ENCODE data around the gene SCG3.
"Not testable (repeated sequence)": the region's sequence is repeated elsewhere in the genome, so short reads cannot be mapped to it uniquely, and the experiment has no call there.

Gene SCG3

GRCh38 chr15:51681303-51681963, at the start of gene SCG3:
TSS of gene SCG3 (plus strand) at chr15:51681503. CDS start at chr15:51681756, 253 bp downstream.
- ChIA-PET CTCF (interaction anchor here (0.6 to 0.7 kb wide), 3 partner anchors 133 to 1536 kb away, joined by 3 to 4 read pairs (median 4); no protein-coding TSS in a partner anchor), POLR2A (ENCODE audit: low non-redundant PET) (no interaction called here)
- peak; percentile 67 for DNase-seq (ENCODE audit: low spot score)
- H3K27ac ChIP-seq, result no peak within 1 kb of the TSS
- TF ChIP-seq CTCF (conservative IDR thresholded peaks at IDR 0.05; ENCODE audit: low read depth), result no peak

- no peak for TF ChIP-seq CTCF (conservative IDR thresholded peaks at IDR 0.05; ENCODE audit: low read depth)
These were observed 46.6 kb upstream of the SCG3 start for GRCh38 chr15:51634591-51635198.

DNA sequence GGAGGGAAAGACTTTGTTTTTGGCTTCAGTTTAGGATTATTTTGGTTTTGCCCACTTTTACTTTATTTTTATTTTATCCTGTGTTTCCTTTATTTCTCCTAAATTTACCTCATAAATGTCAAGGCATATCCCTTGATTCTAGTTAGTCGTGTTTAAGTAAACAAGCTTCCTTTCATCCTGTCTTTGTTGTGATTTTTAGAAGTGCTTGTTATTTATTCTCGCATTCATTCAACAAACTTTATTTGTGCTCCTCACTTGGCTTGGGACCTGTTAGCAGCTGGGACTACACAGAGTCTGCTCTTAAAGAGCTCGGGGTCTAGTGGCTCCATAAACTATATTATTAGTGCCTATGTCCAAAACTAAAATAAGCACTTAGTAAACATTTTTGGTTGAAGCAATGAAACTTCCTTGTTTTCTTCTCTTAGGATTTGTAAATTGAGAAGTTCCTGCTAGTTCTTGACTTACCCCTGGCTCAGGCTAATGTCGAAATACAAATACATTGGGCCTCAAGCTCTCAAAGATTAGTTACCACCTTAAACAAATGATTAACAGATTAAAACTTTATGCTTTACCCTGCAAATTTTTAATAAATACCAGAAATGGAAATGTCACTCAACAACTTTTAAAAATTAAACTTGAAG, 39.7 kb upstream of the SCG3 start:
- POLR2A ChIA-PET (ENCODE audit: low non-redundant PET), result no interaction called here
- CTCF ChIA-PET, result interaction anchor here (1.0 to 1.3 kb wide), 2 partner anchors 9 to 136 kb away, joined by 3 to 6 read pairs; no protein-coding TSS in a partner anchor
- no peak for DNase-seq (ENCODE audit: low spot score)
- TF ChIP-seq CTCF (conservative IDR thresholded peaks at IDR 0.05; ENCODE audit: low read depth), result no peak
- H3K27ac ChIP-seq, result no peak overlapping the region

More at GRCh38 chr15:51634591-51635198, 46.6 kb upstream of the SCG3 start:
- no peak overlapping the region for H3K27ac ChIP-seq
- no peak for DNase-seq (ENCODE audit: low spot score)
- ChIA-PET CTCF (no interaction called here), POLR2A (ENCODE audit: low non-redundant PET) (no interaction called here)

- ChIA-PET POLR2A (ENCODE audit: low non-redundant PET) (no interaction called here), CTCF (no interaction called here)
- no peak for TF ChIP-seq CTCF (conservative IDR thresholded peaks at IDR 0.05; ENCODE audit: low read depth)
- H3K27ac ChIP-seq, result no peak overlapping the region
- peak; percentile 14 for DNase-seq (ENCODE audit: low spot score)
These were observed 38.6 kb upstream of the SCG3 start for GRCh38 chr15:51642696-51643095.

GRCh38 chr15:51647128-51647562, 34.2 kb upstream of the SCG3 start:
- no peak for TF ChIP-seq CTCF (conservative IDR thresholded peaks at IDR 0.05; ENCODE audit: low read depth)
- POLR2A ChIA-PET (ENCODE audit: low non-redundant PET), result no interaction called here
- peak; percentile 58 for DNase-seq (ENCODE audit: low spot score)
- H3K27ac ChIP-seq, result no peak overlapping the region
- CTCF ChIA-PET, result interaction anchor here (1.3 kb wide), 1 partner anchor 129 kb away, joined by 4 read pairs; no protein-coding TSS in a partner anchor

DNA sequence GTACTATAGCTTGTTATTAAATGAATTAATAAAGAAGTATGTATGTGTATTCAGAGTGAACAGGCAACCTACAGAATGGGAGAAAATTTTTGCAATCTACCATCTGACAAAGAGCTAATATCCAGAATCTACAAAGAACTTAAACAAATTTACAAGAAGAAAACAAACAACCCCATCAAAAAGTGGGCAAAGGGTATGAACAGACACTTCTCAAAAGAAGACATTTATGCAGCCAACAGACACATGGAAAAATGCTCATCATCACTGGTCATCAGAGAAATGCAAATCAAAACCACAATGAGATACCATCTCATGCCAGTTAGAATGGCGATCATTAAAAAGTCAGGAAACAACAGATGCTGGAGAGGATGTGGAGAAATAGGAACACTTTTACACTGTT, 33.2 kb upstream of the SCG3 start:
- POLR2A ChIA-PET (ENCODE audit: low non-redundant PET); H3K27ac ChIP-seq; DNase-seq (ENCODE audit: low spot score): not testable (repeated sequence)
- CTCF ChIA-PET, result interaction anchor here (1.3 to 4.1 kb wide), 2 partner anchors 128 kb away, joined by 4 to 87 read pairs; no protein-coding TSS in a partner anchor

- H3K27ac ChIP-seq; DNase-seq (ENCODE audit: low spot score); POLR2A ChIA-PET (ENCODE audit: low non-redundant PET): not testable (repeated sequence)
- CTCF ChIA-PET, result interaction anchor here (4.1 kb wide), 1 partner anchor 128 kb away, joined by 87 read pairs; no protein-coding TSS in a partner anchor
These were observed 32.7 kb upstream of the SCG3 start for GRCh38 chr15:51648643-51649042.

All from RWPE1 (cell line).